WTC11 (cell line): ENCODE results near the gene CYP21A2. TPM values are rescaled to one million over a fixed set of nuclear protein-coding genes. Genes with fewer than 3 reads are reported as not detected.

Experiments used
- ATAC-seq: fragments of 200-7000 bp; cut with Tn5 transposase; 2 replicates; pipeline ENCODE4 v1.10.0; 2021; ENCODE audit warnings: mild to moderate bottlenecking, moderate library complexity
- CTCF ChIA-PET: fragments of 300-600 bp; sonication (Branson Sonifier 250); formaldehyde crosslinking; loops from one replicate; lab custom pipeline; 2021; ENCODE audit warnings: antibody characterized with exemption; lab: Charles Lee
- POLR2A ChIA-PET: fragments of 350-600 bp; sonication (Branson Sonifier 250); formaldehyde crosslinking; loops from one replicate; lab custom pipeline; 2021; ENCODE audit warnings: antibody characterized with exemption; lab: Charles Lee
- DNase-seq: peaks from one replicate; pipeline ENCODE4 v3.0.0; 2021; ENCODE audit warnings: low spot score
- H3K27ac Mint-ChIP-seq: 2 replicates; pipeline ENCODE4 v1.8.0; 2021; ENCODE audit warnings: mixed read lengths
- H3K27me3 Mint-ChIP-seq: 2 replicates; pipeline ENCODE4 v1.8.0; 2021; ENCODE audit warnings: low read depth, mild to moderate bottlenecking, moderate library complexity, mixed read lengths
- H3K36me3 Mint-ChIP-seq: 2 replicates; pipeline ENCODE4 v1.8.0; 2021; ENCODE audit warnings: mixed read lengths
- H3K4me1 Mint-ChIP-seq: 2 replicates; pipeline ENCODE4 v1.8.0; 2022; ENCODE audit warnings: mixed read lengths
- H3K4me3 Mint-ChIP-seq: 2 replicates; pipeline ENCODE4 v1.8.0; 2021; ENCODE audit warnings: mild to moderate bottlenecking, moderate library complexity, mixed read lengths
- H3K9me3 Mint-ChIP-seq: 2 replicates; pipeline ENCODE4 v1.8.0; 2021; ENCODE audit warnings: mixed read lengths
- ELF4 ChIP-seq: sonication (generic); formaldehyde crosslinking; IDR thresholded peaks from 2 replicates; pipeline ENCODE4 v1.8.1; 2022; ENCODE audit warnings: low read depth, mild to moderate bottlenecking, moderate library complexity, missing genetic modification reagents
- HMGA2 ChIP-seq: fragments of 250-450 bp; sonication (Bioruptor Pico); IDR thresholded peaks from 2 replicates; pipeline ENCODE4 v1.4.0; 2021; ENCODE audit warnings: mild to moderate bottlenecking, moderate library complexity
- NFYB ChIP-seq: sonication (generic); formaldehyde crosslinking; conservative IDR thresholded peaks from 2 replicates; pipeline ENCODE4 v1.8.0; 2022; ENCODE audit warnings: low read depth, missing genetic modification reagents
- NR3C1 ChIP-seq: sonication (generic); formaldehyde crosslinking; conservative IDR thresholded peaks from 2 replicates; pipeline ENCODE4 v1.8.1; 2023; ENCODE audit warnings: low read depth, mild to moderate bottlenecking, missing genetic modification reagents
- PRRX2 ChIP-seq: fragments of 250-450 bp; sonication (Bioruptor Pico); IDR thresholded peaks from 2 replicates; pipeline ENCODE4 v1.8.0; 2021; ENCODE audit warnings: mild to moderate bottlenecking
- TCF7 ChIP-seq: sonication (generic); formaldehyde crosslinking; IDR thresholded peaks from 2 replicates; pipeline ENCODE4 v1.8.0; 2022; ENCODE audit warnings: mild to moderate bottlenecking, low read depth, missing genetic modification reagents, moderate library complexity
- ZBTB21 ChIP-seq: sonication (generic); formaldehyde crosslinking; IDR thresholded peaks from 2 replicates; pipeline ENCODE4 v1.8.1; 2023; ENCODE audit warnings: mild to moderate bottlenecking, missing genetic modification reagents, borderline replicate concordance
- ZNF121 ChIP-seq: sonication (generic); formaldehyde crosslinking; IDR thresholded peaks from 2 replicates; pipeline ENCODE4 v1.8.0; 2023; ENCODE audit warnings: missing genetic modification reagents
- ZNF219 ChIP-seq: sonication (generic); formaldehyde crosslinking; IDR thresholded peaks from 2 replicates; pipeline ENCODE4 v1.8.0; 2023; ENCODE audit warnings: missing genetic modification reagents, mild to moderate bottlenecking, borderline replicate concordance
- ZNF263 ChIP-seq: sonication (generic); formaldehyde crosslinking; IDR thresholded peaks from 2 replicates; pipeline ENCODE4 v1.8.1; 2022; ENCODE audit warnings: low read depth, mild to moderate bottlenecking, moderate library complexity, missing genetic modification reagents
- ZNF396 ChIP-seq: fragments of 250-450 bp; sonication (Bioruptor Pico); IDR thresholded peaks from 2 replicates; pipeline ENCODE4 v1.8.0; 2021; ENCODE audit warnings: mild to moderate bottlenecking, moderate library complexity, borderline replicate concordance
- ZNF423 ChIP-seq: fragments of 250-450 bp; sonication (Bioruptor Pico); IDR thresholded peaks from 2 replicates; pipeline ENCODE4 v2.1.2; 2022; ENCODE audit warnings: mild to moderate bottlenecking, moderate library complexity
- total RNA-seq: library from RNA; stranded (reverse); gene quantifications from 3 replicates; pipeline ENCODE4 v1.2.3, GENCODE V29; 2021
- TF ChIP-seq, protein P1 (sequence below): sonication (generic); formaldehyde crosslinking; IDR thresholded peaks from 2 replicates; pipeline ENCODE4 v1.8.1; 2023; ENCODE audit warnings: mild to moderate bottlenecking, missing genetic modification reagents
- TF ChIP-seq, protein P2 (sequence below): sonication (generic); formaldehyde crosslinking; IDR thresholded peaks from 2 replicates; pipeline ENCODE4 v1.8.1; 2022; ENCODE audit warnings: missing genetic modification reagents, borderline replicate concordance
- TF ChIP-seq, protein P3 (sequence below): sonication (generic); formaldehyde crosslinking; IDR thresholded peaks from 2 replicates; pipeline ENCODE4 v1.8.1; 2022; ENCODE audit warnings: low read depth, mild to moderate bottlenecking, moderate library complexity, missing genetic modification reagents, borderline replicate concordance
- TF ChIP-seq, protein P4 (sequence below): sonication (generic); formaldehyde crosslinking; conservative IDR thresholded peaks from 2 replicates; pipeline ENCODE4 v1.8.1; 2023; ENCODE audit warnings: mild to moderate bottlenecking, low read depth, missing genetic modification reagents, moderate library complexity
- TF ChIP-seq, protein P5 (sequence below): sonication (generic); formaldehyde crosslinking; IDR thresholded peaks from 2 replicates; pipeline ENCODE4 v1.8.0; 2023; ENCODE audit warnings: missing genetic modification reagents, mild to moderate bottlenecking, borderline replicate concordance
- TF ChIP-seq, protein P6 (sequence below): sonication (generic); formaldehyde crosslinking; IDR thresholded peaks from 2 replicates; pipeline ENCODE4 v1.8.0; 2022; ENCODE audit warnings: mild to moderate bottlenecking, missing genetic modification reagents

The CYP21A2 gene
- total RNA-seq, 1 experiment from 2014 or later = 1.2 TPM

DNA sequence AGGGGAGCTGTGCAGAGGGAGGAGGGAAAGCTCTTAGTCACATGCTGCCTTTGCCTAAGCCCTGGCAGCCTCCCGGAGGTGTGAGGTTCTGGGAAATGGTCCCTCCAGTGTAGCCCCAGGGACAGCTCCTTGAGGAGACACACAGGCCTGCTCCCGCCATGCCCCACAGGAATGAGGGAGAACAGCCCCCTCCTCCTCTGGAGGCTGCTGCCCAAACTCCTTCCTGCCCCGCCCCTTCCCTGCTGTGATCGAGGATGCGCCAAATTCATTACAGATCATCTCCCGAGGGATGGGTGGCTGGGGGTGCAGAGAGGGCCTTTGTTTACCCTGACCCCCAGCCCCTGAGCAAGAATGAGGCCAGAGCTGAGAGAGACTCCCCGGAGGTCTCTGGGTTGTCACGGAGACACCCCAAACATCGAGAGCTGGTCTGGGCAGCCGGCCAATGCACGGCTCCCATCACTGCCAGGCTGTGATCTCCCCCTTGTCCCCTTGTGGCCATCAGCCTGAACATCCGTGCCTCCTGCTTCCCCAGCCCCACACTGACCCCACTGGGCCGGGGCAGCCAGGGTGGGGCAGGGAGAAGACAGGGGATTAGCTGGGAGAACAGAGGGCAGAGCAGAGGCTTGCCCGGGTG, 8.4 kb downstream of the CYP21A2 start:
- POLR2A ChIA-PET = no interaction called here
- DNase-seq = no peak
- peak; percentile 23 for ATAC-seq
- Mint-ChIP-seq H3K9me3 (no peaks in the 10 kb centered on the region), H3K27me3 (no peaks in the 10 kb centered on the region; the same call in 1 of the 2 replicates), H3K4me3 (no peak overlapping the region), H3K27ac (no peak overlapping the region), H3K4me1 (peaks cover 2% of the 10 kb centered on the region; the same call in 1 of the 2 replicates), H3K36me3 (no peaks in the 10 kb centered on the region)
- no peak for TF ChIP-seq ZNF121 (CRISPR knock-in tag)
- TF ChIP-seq, protein P1, sequence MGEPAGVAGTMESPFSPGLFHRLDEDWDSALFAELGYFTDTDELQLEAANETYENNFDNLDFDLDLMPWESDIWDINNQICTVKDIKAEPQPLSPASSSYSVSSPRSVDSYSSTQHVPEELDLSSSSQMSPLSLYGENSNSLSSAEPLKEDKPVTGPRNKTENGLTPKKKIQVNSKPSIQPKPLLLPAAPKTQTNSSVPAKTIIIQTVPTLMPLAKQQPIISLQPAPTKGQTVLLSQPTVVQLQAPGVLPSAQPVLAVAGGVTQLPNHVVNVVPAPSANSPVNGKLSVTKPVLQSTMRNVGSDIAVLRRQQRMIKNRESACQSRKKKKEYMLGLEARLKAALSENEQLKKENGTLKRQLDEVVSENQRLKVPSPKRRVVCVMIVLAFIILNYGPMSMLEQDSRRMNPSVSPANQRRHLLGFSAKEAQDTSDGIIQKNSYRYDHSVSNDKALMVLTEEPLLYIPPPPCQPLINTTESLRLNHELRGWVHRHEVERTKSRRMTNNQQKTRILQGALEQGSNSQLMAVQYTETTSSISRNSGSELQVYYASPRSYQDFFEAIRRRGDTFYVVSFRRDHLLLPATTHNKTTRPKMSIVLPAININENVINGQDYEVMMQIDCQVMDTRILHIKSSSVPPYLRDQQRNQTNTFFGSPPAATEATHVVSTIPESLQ (CRISPR knock-in tag) = no peak
- TF ChIP-seq ZNF263 (CRISPR knock-in tag) = no peak
- TF ChIP-seq, protein P2, sequence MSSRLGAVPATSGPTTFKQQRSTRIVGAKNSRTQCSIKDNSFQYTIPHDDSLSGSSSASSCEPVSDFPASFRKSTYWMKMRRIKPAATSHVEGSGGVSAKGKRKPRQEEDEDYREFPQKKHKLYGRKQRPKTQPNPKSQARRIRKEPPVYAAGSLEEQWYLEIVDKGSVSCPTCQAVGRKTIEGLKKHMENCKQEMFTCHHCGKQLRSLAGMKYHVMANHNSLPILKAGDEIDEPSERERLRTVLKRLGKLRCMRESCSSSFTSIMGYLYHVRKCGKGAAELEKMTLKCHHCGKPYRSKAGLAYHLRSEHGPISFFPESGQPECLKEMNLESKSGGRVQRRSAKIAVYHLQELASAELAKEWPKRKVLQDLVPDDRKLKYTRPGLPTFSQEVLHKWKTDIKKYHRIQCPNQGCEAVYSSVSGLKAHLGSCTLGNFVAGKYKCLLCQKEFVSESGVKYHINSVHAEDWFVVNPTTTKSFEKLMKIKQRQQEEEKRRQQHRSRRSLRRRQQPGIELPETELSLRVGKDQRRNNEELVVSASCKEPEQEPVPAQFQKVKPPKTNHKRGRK = no peak
- no peak for TF ChIP-seq ZBTB21 (CRISPR knock-in tag)
- TF ChIP-seq HMGA2 = no peak
- TF ChIP-seq ELF4 (CRISPR knock-in tag) = no peak
- TF ChIP-seq ZNF219 (CRISPR knock-in tag) = no peak
- no peak for TF ChIP-seq NFYB (CRISPR knock-in tag)
- no peak for TF ChIP-seq ZNF423 (CRISPR knock-in tag)
- TF ChIP-seq ZNF396 (CRISPR knock-in tag) = no peak
- no peak for TF ChIP-seq PRRX2 (CRISPR knock-in tag)
- no peak for TF ChIP-seq TCF7 (CRISPR knock-in tag)
- TF ChIP-seq, protein P3, sequence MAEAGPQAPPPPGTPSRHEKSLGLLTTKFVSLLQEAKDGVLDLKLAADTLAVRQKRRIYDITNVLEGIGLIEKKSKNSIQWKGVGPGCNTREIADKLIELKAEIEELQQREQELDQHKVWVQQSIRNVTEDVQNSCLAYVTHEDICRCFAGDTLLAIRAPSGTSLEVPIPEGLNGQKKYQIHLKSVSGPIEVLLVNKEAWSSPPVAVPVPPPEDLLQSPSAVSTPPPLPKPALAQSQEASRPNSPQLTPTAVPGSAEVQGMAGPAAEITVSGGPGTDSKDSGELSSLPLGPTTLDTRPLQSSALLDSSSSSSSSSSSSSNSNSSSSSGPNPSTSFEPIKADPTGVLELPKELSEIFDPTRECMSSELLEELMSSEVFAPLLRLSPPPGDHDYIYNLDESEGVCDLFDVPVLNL (CRISPR knock-in tag) = no peak
- CTCF ChIA-PET = interaction anchor here (0.6 to 3.5 kb wide), 12 partner anchors 8 to 149 kb away, joined by 3 to 23 read pairs (median 4); no protein-coding TSS in a partner anchor

DNA sequence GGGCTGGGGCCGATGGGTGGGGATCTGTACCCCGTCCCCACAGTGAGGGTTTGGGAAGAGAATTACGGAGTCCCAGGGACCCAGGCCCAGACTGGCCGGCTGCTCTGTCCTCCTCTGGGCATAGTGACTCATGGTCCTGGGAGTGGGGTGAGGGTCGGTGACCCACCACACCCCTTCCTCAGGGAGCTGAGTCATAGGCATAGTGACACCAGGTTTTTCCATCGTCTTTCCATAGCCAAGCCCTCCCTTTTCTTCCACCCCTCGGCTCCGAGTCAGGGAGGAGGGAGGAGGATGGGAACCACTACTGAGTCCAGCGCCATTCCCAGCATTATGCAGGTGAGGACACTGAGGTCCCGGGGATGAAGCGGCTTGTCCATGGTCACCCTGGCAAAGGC, 8.9 kb downstream of the CYP21A2 start:
- peaks cover 2% of the 10 kb centered on the region; the same call in 1 of the 2 replicates for H3K4me1 Mint-ChIP-seq
- POLR2A ChIA-PET = no interaction called here
- no peak overlapping the region for H3K4me3 Mint-ChIP-seq
- DNase-seq (no peak), ATAC-seq (no peak)
- H3K27ac Mint-ChIP-seq = no peak overlapping the region
- CTCF ChIA-PET = interaction anchor here (0.8 to 3.5 kb wide), 10 partner anchors 12 to 317 kb away, joined by 3 to 23 read pairs (median 9); no protein-coding TSS in a partner anchor
- no peaks in the 10 kb centered on the region for H3K9me3 Mint-ChIP-seq
- H3K27me3 Mint-ChIP-seq = no peaks in the 10 kb centered on the region; the same call in 1 of the 2 replicates
- H3K36me3 Mint-ChIP-seq = no peaks in the 10 kb centered on the region
- TF ChIP-seq, protein P2 = no peak
- TF ChIP-seq NR3C1 (CRISPR knock-in tag) (no peak), ELF4 (CRISPR knock-in tag) (no peak), ZNF219 (CRISPR knock-in tag) (no peak)
- TF ChIP-seq, protein P4, sequence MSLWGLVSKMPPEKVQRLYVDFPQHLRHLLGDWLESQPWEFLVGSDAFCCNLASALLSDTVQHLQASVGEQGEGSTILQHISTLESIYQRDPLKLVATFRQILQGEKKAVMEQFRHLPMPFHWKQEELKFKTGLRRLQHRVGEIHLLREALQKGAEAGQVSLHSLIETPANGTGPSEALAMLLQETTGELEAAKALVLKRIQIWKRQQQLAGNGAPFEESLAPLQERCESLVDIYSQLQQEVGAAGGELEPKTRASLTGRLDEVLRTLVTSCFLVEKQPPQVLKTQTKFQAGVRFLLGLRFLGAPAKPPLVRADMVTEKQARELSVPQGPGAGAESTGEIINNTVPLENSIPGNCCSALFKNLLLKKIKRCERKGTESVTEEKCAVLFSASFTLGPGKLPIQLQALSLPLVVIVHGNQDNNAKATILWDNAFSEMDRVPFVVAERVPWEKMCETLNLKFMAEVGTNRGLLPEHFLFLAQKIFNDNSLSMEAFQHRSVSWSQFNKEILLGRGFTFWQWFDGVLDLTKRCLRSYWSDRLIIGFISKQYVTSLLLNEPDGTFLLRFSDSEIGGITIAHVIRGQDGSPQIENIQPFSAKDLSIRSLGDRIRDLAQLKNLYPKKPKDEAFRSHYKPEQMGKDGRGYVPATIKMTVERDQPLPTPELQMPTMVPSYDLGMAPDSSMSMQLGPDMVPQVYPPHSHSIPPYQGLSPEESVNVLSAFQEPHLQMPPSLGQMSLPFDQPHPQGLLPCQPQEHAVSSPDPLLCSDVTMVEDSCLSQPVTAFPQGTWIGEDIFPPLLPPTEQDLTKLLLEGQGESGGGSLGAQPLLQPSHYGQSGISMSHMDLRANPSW (CRISPR knock-in tag) = no peak
- TF ChIP-seq, protein P5, sequence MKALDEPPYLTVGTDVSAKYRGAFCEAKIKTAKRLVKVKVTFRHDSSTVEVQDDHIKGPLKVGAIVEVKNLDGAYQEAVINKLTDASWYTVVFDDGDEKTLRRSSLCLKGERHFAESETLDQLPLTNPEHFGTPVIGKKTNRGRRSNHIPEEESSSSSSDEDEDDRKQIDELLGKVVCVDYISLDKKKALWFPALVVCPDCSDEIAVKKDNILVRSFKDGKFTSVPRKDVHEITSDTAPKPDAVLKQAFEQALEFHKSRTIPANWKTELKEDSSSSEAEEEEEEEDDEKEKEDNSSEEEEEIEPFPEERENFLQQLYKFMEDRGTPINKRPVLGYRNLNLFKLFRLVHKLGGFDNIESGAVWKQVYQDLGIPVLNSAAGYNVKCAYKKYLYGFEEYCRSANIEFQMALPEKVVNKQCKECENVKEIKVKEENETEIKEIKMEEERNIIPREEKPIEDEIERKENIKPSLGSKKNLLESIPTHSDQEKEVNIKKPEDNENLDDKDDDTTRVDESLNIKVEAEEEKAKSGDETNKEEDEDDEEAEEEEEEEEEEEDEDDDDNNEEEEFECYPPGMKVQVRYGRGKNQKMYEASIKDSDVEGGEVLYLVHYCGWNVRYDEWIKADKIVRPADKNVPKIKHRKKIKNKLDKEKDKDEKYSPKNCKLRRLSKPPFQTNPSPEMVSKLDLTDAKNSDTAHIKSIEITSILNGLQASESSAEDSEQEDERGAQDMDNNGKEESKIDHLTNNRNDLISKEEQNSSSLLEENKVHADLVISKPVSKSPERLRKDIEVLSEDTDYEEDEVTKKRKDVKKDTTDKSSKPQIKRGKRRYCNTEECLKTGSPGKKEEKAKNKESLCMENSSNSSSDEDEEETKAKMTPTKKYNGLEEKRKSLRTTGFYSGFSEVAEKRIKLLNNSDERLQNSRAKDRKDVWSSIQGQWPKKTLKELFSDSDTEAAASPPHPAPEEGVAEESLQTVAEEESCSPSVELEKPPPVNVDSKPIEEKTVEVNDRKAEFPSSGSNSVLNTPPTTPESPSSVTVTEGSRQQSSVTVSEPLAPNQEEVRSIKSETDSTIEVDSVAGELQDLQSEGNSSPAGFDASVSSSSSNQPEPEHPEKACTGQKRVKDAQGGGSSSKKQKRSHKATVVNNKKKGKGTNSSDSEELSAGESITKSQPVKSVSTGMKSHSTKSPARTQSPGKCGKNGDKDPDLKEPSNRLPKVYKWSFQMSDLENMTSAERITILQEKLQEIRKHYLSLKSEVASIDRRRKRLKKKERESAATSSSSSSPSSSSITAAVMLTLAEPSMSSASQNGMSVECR (CRISPR knock-in tag) = no peak
- TF ChIP-seq, protein P6, sequence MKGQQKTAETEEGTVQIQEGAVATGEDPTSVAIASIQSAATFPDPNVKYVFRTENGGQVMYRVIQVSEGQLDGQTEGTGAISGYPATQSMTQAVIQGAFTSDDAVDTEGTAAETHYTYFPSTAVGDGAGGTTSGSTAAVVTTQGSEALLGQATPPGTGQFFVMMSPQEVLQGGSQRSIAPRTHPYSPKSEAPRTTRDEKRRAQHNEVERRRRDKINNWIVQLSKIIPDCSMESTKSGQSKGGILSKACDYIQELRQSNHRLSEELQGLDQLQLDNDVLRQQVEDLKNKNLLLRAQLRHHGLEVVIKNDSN = no peak
